Measurements from ENCODE around the gene NDRG3.

Gene NDRG3

DNA sequence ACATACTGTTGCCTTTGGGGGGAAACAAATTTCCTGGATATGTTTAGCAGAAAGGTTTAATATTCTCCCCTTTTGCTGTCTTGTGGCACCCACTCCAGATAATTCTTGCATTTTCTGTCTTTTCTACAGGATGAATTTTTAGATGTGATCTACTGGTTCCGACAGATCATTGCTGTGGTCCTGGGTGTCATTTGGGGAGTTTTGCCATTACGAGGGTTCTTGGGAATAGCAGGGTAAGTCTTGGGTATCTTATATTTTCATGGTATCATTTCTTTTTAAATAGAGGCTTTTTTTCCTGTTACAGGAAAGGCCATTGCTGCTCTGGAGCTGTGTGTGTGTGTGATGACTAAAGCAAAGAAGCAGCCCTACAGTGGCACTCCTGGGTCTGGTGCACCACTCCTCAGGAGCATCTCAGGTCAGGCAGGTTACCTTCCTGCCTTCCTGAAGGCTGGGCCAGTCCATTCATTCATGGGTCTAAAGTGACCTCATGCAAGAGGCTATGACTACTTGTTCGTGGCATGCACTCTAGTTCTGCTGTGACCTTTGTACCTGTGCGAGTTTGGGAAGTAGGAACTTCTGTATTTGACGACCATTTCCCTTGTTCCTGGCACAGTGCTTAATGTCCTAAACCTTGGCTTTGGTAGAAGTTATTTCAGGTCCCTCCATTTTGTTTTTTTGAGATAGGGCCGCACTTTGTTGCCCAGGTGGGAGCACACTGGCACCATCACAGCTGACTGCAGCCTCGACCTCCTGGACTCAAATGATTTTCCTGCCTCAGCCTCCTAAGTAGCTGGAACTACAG, 138.1 kb downstream of the NDRG3 start:
- no peak for TF ChIP-seq CTCF (IDR thresholded peaks at IDR 0.05; ENCODE audit: low read depth, low read length)
- H3K4me3 ChIP-seq (ENCODE audit: low read depth, low read length) = no peak overlapping the region

- H3K4me3 ChIP-seq (ENCODE audit: low read depth, low read length) = peak overlapping the region; percentile 99
- no peak for TF ChIP-seq CTCF (IDR thresholded peaks at IDR 0.05; ENCODE audit: low read depth, low read length)
Observed at GRCh38 chr20:36606158-36607066, 139.5 kb downstream of the NDRG3 start.

DNA sequence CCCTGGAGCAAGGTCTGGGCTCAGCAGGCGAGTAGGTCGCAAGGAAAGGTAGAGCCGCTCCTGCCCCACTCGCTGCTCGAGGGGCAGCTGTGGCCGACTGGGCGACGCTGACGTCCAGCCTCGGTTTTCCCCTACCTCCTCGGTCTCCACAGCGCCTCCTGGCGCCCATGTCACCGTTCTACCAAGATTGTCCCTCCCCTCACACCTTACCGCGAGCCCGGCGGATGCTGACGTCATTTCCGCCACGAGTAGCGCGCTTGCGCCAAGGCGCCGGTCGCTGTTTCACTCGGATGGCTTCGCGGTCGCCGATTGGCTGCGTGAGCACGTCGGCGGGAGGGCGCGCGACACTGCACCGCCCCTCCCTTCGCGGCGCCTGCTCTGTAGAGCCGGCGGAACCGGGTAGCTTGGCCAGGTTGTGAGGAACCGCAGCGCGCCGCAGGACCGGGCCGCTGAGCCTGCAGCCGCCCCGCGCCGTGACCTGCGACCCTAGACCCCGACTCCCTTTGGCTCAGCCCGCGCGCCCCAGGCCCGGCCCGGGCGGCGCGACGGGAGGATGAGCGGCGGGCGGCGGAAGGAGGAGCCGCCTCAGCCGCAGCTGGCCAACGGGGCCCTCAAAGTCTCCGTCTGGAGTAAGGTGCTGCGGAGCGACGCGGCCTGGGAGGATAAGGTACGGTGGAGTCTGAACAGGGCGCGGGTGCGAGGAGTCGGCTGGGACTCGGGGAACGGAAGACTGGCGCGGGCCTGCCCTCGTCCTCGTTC, 140.3 kb downstream of the NDRG3 start, which contains the start of gene RAB5IF:
Gene RAB5IF (plus strand): TSS at position 381 of the 759 bp plus-strand sequence. CDS start 173 bp downstream, at position 554.
- TF ChIP-seq CTCF (IDR thresholded peaks at IDR 0.05; ENCODE audit: low read depth, low read length) = peak; percentile 82
- H3K4me3 ChIP-seq (ENCODE audit: low read depth, low read length) = peak within 1 kb of the TSS; percentile 99

DNA sequence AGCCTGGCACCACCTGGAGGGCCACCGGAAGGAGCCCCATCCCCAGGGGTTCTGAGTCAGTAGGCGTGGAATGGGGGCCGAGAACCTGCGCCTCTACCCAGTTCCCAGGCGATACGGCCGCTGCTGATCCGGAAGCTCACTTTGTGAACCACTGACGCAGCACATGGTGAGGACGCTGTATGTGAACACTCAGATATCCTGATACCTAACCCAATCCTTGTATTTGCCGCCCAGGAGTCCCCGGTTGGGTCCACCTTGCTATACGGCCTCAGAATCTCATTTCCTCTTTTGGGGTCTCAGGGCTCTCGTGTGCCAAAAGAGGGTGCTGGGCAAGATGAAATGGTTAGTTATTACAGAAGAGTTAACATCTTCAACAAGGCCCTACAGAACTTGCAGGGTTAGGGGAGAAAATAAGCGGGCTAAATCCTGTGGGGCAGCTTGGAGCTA, 140.9 kb downstream of the NDRG3 start:
- TF ChIP-seq CTCF (IDR thresholded peaks at IDR 0.05; ENCODE audit: low read depth, low read length) = no peak
- peak overlapping the region; percentile 99 for H3K4me3 ChIP-seq (ENCODE audit: low read depth, low read length)
